GM18498 (cell line): Measurements from ENCODE around the gene NUDT16L1.
"Not testable (repeated sequence)": the region's sequence is repeated elsewhere in the genome, so short reads cannot be mapped to it uniquely, and the experiment has no call there.

Experiments
- ATAC-seq: cut with Tn5 transposase; IDR thresholded peaks from one replicate; pipeline ENCODE4 v1.9.1; 2021; ENCODE audit warnings: mild to moderate bottlenecking, moderate library complexity; ENCODE audit not compliant: unreplicated experiment

NUDT16L1 gene

DNA sequence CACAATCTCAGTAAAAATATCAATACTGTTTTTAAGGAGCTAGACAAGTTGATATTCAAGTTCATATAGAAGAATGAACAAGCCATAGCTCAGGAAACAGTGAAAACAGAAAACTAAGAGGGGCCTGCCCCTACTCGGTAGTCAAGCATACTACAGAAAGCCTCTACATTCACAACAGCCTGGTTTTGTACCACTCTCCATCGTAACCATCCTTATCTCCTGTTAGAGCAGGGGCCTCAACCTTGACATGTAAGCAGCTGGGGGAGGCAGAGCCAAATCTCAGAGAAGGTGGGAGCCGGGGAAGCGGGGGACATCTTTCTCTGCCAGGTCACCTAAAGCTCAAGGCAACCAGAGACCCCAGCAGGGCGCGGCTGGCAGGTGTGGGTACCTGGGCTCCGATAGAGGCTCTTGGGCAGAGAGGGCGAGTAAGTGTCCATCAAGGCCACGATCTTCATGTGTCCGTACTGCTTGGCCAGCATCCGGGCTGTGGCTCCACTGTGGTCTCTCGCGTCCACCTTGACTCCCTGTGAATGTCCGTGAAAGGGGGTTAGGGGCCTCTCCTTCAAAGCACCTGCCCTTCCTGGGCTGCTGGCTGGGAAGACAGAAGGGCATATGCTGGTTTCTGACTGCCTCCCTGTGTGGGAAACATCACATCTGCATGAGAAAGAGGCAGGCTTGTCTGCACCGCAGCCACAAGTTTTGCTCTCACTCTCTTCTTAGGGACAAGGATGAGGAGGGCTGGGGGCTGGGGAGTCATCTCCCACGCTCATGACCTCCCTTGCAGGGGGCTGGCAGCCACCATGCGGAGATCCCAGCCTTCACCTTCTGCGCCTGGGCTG lies 20.5 kb downstream of the NUDT16L1 start:
- ATAC-seq, result no peak

DNA sequence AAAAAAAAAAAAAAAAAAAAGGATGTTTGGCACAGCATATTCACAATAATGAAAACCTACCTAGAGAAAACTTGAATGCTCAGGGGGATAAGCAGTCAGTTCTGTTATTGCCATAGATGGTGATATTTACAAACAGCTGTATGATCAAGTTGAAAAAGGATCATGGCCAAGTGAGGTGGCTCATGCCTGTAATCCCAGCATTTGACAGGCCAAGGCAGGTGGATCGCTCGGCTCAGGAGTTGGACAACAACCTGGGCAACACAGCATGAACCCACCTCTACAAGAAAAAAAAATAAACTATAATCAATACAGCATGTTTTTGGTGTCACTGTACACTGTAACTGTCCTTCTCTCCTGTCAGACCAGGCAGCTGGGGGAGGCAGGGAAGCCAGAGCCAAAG lies 21.6 kb downstream of the NUDT16L1 start:
- no peak for ATAC-seq

DNA sequence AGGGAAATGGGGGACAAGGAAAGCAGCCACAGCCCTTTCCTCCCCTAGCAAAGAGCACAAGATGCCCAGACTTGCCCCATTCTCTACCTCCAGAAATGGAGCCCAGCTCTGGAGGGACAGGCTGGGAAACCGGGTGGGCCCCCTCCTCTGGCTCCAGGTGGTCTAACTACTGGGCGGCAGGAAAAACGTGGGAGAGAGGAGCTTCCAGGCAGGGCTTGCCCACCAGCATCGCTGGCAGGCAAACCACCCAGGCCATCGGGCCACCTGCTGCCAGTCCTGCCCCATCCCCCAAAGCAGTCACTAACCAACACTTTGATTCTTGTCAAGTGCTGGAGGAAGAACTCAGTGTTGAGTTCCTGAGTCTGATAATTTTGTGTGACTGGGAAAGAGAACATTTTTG lies 25.1 kb downstream of the NUDT16L1 start:
- ATAC-seq, result no peak

DNA sequence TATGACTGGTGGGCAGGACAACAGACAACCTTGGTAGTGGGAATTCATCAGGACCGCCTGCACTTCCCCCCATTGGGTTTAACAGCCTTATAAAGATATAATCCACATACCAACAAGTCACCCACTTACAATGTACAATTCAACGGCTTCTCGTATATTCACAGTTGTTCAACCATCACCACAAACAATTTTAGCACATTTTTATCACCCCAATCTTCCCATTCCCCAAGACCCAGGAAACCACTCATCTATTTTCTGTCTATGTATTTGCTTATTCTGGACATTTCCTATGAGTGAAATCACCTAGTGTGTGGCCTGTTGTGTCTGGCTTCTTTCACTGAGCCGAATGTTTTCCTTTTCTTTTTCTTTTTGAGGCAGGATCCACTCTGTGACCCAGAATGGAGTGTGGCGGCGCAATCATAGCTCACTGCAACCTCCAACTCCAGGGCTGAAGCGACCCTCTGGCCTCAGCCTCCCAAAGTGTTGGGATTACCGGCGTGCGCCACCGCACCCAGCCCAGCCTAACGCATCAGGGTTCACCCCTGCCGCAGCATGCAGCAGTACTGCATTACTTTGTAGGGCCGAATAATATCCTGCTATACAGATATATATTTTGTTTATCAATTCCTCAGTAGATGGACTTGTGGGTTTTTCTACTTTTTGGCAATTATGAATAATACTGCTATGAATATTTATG lies 29.9 kb downstream of the NUDT16L1 start:
- ATAC-seq, result no peak

DNA sequence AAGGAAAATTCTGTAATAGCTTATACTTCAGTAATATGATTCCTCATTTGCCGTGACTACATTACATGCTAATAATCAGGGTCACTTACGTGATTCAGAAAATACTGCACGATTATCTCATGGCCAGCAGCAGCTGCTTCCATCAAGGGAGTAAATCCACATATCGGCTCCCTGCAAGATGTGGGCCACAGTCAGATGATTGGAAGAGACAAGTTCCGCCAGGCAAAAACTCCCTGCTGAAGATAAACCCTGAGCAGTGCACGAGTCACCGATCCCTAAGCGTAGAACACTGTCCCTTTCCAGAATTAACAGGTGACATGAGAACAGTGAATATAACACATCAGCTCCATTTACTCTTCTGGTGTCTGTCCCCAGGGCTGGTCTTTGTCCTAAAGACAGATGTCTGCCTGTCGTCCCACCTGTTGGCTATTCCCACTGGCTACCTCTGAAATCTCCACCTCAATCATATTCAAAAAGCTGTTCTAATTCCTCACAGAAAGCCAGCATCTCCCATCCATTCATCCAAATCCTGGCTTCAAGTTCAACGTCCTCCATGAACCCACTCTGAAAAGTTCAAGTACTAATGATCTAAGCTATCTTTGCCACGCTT lies 31.4 kb downstream of the NUDT16L1 start:
- no peak for ATAC-seq

DNA sequence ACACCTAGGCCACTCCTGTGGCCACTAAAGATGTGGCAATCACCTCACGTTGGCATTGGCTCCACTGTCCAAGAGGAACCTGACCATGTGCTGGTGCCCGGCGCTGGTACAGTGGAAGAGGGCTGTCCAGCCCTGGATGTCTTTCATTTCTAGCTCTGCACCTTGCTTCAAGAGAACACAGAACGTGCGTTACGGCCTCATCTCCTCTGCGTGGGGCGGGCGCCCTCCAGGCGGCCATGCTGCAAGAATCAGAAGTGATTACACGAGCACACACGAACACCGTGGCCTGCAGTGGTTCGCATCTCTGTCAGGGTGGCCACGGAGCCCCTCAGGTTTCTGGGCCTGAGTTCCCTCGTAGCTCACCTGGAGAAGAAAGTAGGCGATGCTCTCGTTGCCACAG lies 33.3 kb downstream of the NUDT16L1 start:
- ATAC-seq, result no peak

DNA sequence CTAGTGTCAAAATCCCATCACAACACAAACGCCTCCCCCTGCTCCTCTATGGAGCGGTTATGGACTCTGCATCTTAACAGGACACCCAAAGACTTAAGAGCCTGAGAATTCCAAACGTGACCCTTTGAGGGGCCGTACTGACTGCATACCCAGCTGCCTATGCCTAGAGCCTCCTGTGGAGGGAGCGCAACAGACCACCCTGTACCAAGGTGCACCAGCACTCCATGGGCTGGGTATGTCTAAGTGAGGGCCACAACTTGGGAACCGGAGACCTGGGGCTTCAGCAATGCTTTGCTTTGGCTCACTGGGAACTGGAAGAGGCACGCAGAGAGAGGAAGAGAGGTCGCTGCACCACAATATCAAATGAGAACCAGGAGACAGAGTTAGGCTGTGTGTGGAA lies 35.3 kb downstream of the NUDT16L1 start:
- ATAC-seq, result no peak

DNA sequence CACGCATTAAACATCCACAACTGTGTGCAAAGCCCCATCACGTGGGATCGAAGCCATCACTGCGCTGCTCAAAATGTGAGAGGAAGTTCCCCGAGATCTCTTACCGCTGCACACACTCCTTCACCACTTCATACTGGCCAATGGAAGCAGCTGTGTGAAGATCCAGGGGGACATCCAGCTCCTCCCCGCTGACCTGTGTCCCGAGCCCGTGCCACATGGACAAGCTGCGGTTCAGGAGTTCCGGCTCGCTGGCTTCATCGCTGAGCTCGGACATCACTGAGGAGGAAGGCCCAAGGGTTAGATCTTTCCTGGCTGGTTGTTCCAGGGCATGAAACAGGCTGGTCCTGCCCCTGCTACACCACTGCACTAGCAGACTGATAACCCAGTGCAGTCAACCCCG lies 36.5 kb downstream of the NUDT16L1 start:
- ATAC-seq, result no peak

DNA sequence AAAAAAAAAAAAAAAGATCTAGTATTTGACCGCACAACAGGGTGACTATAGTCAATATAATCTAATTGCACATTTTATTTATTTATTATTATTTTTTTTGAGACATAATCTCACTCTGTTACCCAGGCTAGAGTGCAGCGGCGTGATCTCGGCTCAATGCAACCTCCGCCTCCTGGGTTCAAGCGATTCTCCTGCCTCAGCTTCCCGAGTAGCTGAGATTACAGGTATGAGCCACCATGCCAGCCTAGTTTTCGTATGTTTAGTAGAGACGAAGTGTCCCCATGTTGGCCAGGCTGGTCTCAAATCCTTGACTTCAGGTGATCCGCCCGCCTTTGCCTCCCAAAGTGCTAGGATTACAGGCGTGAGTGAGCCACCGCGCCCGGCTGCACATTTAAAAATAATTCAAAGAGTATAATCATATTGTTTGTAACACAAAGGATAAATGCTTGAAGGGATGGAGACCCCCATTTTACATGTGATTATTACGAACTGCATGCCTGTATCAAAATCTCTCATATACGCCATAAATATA lies 39.9 kb downstream of the NUDT16L1 start:
- no peak for ATAC-seq

DNA sequence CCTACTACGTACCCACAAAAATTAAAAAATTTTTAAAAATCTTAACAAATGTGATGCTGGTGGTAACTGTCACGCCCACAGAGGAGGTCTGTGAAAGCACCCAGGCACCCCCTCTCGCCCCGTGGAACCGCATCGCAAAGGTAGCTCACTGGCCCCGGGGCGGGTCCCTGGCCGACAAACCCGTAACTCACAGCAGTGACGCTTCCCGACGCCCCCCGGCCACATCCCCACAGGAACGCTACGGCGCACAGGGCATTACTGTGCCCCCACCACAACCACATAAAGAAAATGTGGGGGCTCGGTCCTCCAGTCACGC lies 40.3 kb downstream of the NUDT16L1 start:
- peak; percentile 4 for ATAC-seq

DNA sequence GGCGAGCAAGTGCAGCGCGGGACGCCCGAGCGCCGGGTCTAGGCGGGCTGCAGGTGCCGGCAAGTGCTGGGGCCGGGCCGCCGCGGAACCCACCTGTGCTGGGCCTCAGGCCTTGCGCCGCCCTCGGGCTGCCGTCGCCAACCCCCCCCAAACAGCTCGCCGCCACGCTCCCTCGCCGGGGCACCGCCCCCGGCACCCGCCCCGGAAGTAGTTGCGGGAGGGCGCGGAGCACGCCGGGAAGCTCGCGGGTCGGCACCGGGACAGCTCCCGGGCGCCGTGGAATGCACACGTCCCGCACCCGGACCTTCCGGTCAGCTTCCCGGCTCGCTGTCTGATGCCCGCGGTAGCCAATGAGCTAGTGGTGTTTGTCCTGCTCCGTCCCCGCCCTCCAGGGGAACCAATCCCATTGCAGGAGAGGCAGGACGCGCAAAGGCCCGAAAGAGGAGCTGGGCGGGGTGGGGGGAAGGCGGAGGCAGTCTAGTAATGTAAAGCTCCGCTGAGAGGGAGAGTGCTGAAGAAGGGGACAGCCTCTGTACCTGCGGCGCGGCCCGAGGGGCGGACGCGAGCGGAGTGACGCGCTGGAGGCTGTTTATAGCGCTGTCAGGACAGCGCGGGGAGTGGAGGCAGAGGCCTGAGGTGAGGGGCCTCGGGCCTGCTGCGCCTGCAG lies 40.8 kb downstream of the NUDT16L1 start, which contains the start of the genes ANKS3 and DNAAF8:
Gene ANKS3, minus strand, starts transcription at position 209 of the 667 bp plus-strand sequence. CDS start 4,122 bp downstream, outside the sequence.
Gene DNAAF8, plus strand, starts transcription at position 475 of the 667 bp plus-strand sequence. CDS start 1,978 bp downstream, outside the sequence.
- peak; percentile 73 for ATAC-seq

DNA sequence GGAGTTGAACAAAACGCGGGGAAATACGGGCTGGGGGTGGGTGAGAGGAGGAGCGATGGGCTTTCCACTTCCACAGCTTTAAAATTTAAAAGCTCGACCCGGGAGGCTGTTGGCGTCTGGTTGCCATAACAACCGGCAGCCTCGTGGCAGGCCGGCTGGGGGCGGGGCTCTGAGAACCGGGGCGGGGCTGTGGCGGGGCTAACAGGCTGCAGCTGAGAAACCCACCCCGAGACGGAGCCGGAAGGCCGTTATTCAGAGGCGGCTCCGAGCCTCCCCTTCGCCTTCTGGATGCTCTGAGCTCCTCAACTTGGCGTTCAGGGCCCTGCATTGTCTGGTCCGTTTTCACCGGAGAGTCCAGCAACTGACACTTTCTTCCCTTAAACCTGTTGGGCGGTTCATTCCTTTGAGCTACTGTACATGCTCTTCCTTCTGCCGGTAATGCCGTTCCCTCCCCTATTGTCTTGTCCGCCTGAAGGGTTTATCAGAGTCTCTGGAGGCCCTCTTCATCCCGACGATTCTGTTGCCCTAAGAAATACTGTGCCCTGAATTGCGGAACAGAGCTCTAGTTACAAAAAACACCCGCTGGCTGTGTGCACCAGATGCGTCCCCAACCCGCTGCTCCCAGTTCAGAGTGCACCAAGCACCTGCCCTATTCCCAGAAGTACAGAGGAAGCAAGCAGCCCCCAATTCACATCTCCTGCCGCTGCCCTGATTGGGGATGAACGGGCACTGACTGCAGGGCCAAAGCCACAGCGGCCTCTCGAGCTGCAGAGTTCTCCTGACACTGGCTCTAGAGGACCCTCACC lies 41.6 kb downstream of the NUDT16L1 start:
- peak; percentile 72 for ATAC-seq

DNA sequence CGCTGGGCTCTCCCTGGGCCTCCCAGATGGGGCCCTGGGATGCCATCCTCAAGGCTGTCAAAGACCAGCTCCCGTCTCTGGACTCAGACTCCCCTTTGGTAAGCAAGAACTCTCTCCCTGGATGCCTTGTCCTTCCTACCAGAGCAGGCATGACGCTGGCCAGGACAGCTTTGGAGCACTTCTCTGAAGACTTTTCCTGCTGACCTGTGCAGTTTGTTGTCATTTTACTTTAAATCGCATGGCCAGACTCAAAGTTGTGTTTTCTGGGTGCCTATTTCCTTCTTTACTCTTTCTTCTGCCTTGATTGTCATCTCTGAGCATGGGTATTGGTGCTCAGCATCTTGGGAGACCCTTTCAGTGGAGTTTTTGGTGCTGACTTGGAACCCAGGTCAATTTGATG lies 43.2 kb downstream of the NUDT16L1 start:
- ATAC-seq, result no peak

DNA sequence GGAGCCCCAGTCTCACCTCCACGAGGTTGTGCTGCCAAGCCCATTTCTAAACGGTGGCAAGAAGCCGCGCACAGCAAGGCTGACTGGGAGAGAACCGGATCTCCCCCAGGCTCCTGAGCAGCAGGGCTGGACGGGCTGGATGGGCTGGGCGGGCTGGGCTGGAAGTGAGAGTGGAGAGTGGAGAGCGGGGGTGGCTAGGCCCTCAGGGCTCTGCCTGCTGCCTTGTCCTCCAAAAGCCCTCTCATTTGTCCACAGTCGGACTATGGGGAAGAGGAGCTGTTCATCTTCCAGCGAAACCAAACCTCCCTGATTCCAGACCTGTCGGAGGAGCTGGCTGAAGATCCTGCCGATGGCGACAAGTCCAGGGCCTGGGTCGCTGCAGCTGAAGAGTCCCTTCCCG lies 44.2 kb downstream of the NUDT16L1 start:
- no peak for ATAC-seq

DNA sequence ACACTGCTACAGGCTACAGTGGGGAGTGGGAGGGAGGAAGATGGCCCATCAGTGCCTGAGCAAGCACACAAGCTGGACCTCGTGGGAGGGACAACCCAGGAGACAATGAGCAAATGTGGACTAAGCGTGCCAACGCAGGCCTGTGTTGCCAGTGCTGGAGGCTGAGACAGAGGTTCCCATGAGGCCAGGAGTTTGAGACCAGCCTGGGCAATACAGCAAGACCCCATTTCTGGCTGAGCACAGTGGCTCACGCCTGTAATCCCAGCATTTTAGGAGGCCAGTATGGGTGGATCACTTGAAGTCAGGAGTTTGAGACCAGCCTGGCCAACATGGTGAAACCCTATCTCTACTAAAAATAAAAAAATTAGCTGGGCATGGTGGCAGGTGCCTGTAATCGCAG lies 45.0 kb downstream of the NUDT16L1 start:
- not testable (repeated sequence) for ATAC-seq

DNA sequence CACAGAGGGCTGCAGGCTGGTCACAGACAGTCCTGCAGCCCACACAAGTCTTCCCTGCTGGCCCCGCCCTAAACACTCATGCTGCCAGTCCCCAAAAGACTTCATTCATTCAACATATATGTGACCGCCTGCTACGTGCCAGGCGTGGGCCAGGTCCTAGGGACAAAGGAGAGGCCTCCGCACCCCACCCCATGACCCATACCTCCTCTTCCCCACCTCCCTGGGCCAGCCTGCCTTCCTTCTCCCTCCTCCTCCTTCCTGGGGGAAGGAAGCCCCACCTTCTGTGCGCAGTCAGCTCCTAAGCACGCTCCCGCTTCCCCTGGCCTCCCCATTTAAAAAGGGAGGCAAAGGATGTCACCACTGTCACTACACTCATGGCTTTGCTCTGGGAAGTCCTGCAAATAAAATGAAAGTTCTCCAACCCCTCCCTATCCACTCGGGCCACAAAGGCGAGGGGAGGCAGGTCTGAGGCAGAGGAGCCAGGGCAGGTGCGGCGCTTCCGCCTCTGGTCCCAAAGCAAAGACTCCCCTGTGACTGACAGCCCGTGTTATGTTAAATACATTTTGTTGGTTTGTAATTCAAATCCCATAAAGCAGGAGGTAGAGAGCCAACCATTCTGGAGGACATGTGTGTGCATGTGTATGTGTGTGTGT lies 50.0 kb downstream of the NUDT16L1 start:
- no peak for ATAC-seq

DNA sequence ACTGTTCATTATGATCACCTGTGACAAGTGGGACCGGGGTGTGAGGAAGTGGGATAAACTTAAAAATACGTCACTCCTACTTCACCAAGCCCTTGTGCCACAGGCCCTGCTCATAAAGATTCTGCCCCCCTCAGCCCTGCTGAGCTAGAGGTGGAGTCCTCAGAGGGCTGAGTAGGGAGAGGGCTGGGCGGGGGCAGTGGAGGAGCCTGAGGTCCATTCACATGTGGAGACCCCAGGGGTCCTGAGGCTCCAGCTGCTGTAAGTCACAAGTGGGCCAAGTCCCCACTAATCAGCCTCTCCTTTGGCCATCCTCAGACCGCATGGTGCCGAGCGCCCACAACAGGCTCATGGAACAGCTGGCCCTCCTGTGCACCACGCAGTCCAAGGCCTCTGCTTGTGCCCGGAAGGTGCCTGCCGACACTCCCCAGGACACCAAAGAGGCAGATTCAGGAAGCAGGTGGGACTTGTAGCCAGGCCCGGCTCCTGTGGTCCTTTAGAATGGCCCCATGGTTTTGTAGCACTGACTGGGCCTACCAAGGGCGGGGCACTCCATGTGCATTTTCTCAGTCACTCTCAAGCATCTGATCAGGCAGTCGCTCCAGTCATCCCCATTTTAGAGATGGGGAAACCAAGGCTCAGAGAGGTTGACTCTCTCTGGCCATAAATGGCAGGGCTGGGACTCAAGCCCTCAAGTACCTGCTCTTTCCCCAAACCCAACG lies 51.4 kb downstream of the NUDT16L1 start:
- no peak for ATAC-seq

DNA sequence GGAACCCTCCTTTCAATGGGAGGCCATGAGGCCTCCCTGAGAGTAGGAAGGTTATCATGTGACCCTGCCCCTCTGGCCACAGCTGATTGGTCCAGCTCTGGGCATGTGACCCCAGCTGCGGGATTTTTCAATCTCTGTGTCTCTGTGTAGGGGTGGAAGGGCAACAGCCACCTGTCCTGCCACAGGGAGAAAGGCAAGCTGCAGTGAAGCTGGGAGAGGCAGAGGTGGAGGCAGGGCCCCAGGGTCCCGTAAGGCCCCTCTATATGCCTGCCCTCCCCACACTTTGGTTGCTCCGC lies 51.9 kb downstream of the NUDT16L1 start:
- ATAC-seq, result no peak
